ENCODE measurements around the gene PEMT.

GRCh38 chr17:17561408-17562145 is 29.9 kb downstream of the PEMT start:
- TF ChIP-seq POLR2AphosphoS5 (IDR thresholded peaks at IDR 0.05; ENCODE audit: borderline replicate concordance, low read depth, low read length) (no peak), EZH2 (IDR thresholded peaks at IDR 0.05) (no peak)

Measured in SK-N-MC (cell line).